Calu3 (cell line): Measurements from ENCODE around the gene SLC24A3. TPM values are rescaled to one million over a fixed set of nuclear protein-coding genes. Genes with fewer than 3 reads are reported as not detected.

ENCODE experiments used
- BruUV-seq: library from RNA; stranded (reverse); fragments of 400-500 nt; replicated peaks from 2 replicates; lab custom pipeline; 2021; lab: Mats Ljungman, UMichigan
- CTCF ChIA-PET: fragments of 300-600 bp; sonication (Branson Sonifier 250); formaldehyde crosslinking; loops from one replicate; lab custom pipeline; 2022; ENCODE audit warnings: antibody characterized with exemption; lab: Charles Lee
- DNase-seq: peaks from one replicate; pipeline ENCODE4 v3.0.0; 2022
- H3K27ac Mint-ChIP-seq: one replicate; pipeline ENCODE4 v1.8.0; 2022; ENCODE audit warnings: mixed read lengths; ENCODE audit not compliant: unreplicated experiment
- H3K27me3 Mint-ChIP-seq: one replicate; pipeline ENCODE4 v1.8.0; 2022; ENCODE audit warnings: mixed read lengths; ENCODE audit not compliant: unreplicated experiment
- H3K36me3 Mint-ChIP-seq: one replicate; pipeline ENCODE4 v1.8.0; 2022; ENCODE audit warnings: mild to moderate bottlenecking, moderate library complexity, mixed read lengths; ENCODE audit not compliant: insufficient read depth, unreplicated experiment
- H3K4me1 Mint-ChIP-seq: one replicate; pipeline ENCODE4 v1.8.0; 2022; ENCODE audit warnings: mild to moderate bottlenecking, low read depth, mixed read lengths; ENCODE audit not compliant: unreplicated experiment
- H3K4me3 Mint-ChIP-seq: one replicate; pipeline ENCODE4 v1.8.0; 2022; ENCODE audit warnings: mild to moderate bottlenecking, low read depth, moderate library complexity, mixed read lengths; ENCODE audit not compliant: unreplicated experiment
- H3K9me3 Mint-ChIP-seq: one replicate; pipeline ENCODE4 v1.8.0; 2022; ENCODE audit warnings: low read depth, mixed read lengths; ENCODE audit not compliant: unreplicated experiment
- CTCF ChIP-seq: fragments of 200-600 bp; IDR thresholded peaks from one replicate; pipeline ENCODE4 v1.8.0; 2022; ENCODE audit warnings: antibody characterized with exemption; ENCODE audit not compliant: unreplicated experiment
- intact Hi-C: fragments of 100-400 bp; cut with micrococcal nuclease; formaldehyde crosslinking; loops from one replicate; pipeline ENCODE4 v1.10.0; 2022; ENCODE audit not compliant: unreplicated experiment
- total RNA-seq: library from RNA; stranded (reverse); gene quantifications from 2 replicates; pipeline ENCODE4 v1.2.3, GENCODE V29; 2022

SLC24A3 gene
- total RNA-seq, 1 experiment from 2014 or later = not detected

- Mint-ChIP-seq H3K9me3 (peaks cover 5% of the 10 kb centered on the region), H3K36me3 (no peaks in the 10 kb centered on the region), H3K4me1 (no peaks in the 10 kb centered on the region), H3K27ac (no peak overlapping the region), H3K4me3 (no peak overlapping the region), H3K27me3 (no peaks in the 10 kb centered on the region)
- DNase-seq = no peak
- no TSS peak for BruUV-seq
- TF ChIP-seq CTCF = no peak
- intact Hi-C loops = no loop called here
- CTCF ChIA-PET = no interaction called here
Measured at GRCh38 chr20:19653327-19653726, 440.9 kb downstream of the SLC24A3 start.

- H3K4me3 Mint-ChIP-seq = no peak overlapping the region
- no peaks in the 10 kb centered on the region for H3K4me1 Mint-ChIP-seq
- intact Hi-C loops = no loop called here
- H3K36me3 Mint-ChIP-seq = no peaks in the 10 kb centered on the region
- CTCF ChIA-PET = no interaction called here
- peaks cover 5% of the 10 kb centered on the region for H3K9me3 Mint-ChIP-seq
- no peak overlapping the region for H3K27ac Mint-ChIP-seq
- no peaks in the 10 kb centered on the region for H3K27me3 Mint-ChIP-seq
- TF ChIP-seq CTCF = no peak
- BruUV-seq = no TSS peak
- no peak for DNase-seq
Measured at GRCh38 chr20:19654921-19655320, 442.5 kb downstream of the SLC24A3 start.

GRCh38 chr20:19658137-19658536 lies 445.7 kb downstream of the SLC24A3 start:
- TF ChIP-seq CTCF = no peak
- DNase-seq = no peak
- intact Hi-C loops = no loop called here
- no TSS peak for BruUV-seq
- no peak overlapping the region for H3K27ac Mint-ChIP-seq
- H3K9me3 Mint-ChIP-seq = no peaks in the 10 kb centered on the region
- H3K4me3 Mint-ChIP-seq = no peak overlapping the region
- H3K36me3 Mint-ChIP-seq = no peaks in the 10 kb centered on the region
- CTCF ChIA-PET = no interaction called here
- H3K27me3 Mint-ChIP-seq = peaks cover 4% of the 10 kb centered on the region
- H3K4me1 Mint-ChIP-seq = no peaks in the 10 kb centered on the region

- BruUV-seq = no TSS peak
- H3K4me1 Mint-ChIP-seq = no peaks in the 10 kb centered on the region
- peaks cover 14% of the 10 kb centered on the region for H3K27me3 Mint-ChIP-seq
- TF ChIP-seq CTCF = no peak
- H3K27ac Mint-ChIP-seq = no peak overlapping the region
- CTCF ChIA-PET = no interaction called here
- no peaks in the 10 kb centered on the region for H3K9me3 Mint-ChIP-seq
- H3K4me3 Mint-ChIP-seq = no peak overlapping the region
- no peaks in the 10 kb centered on the region for H3K36me3 Mint-ChIP-seq
- no peak for DNase-seq
- intact Hi-C loops = no loop called here
Measured at GRCh38 chr20:19659448-19659847, 447.0 kb downstream of the SLC24A3 start.
